ENCODE results near the gene FCN2.
"Not testable (repeated sequence)": the region's sequence is repeated elsewhere in the genome, so short reads cannot be mapped to it uniquely, and the experiment has no call there.

The FCN2 gene

DNA sequence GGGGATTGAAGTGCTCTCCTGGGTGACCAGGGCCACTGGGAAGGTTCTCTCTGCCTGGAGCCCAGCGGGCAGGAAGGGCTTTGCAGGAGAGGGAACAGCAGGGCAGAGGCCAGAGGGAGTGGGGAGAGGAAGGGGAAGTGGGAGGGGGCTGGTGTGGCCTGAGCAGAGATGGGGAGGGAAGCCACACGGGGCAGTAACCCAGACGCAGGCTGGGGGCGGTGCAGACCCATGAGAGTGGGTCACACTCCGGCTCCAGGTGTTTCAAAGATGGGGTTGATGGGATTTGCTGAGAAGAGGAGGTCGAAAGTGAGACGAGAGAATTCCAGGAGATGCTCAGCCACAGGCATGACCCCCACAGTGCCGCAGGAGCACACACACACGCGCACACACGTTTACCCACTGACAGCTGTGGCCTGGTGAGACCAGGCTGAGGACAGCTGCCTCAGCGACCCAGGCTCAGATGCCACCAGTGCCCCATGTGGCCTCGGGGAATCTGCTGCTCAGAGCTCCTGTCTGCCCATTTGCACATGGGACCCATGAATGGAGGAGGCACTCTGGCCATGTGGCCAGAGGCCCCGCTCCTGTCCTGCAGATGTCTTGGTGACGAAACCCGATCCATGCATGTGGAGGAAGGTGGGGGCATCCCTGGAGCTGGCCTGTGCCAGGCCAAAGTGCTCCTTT, 32.7 kb upstream of the FCN2 start:
- DNase-seq (ENCODE audit: low spot score) = no peak

DNA sequence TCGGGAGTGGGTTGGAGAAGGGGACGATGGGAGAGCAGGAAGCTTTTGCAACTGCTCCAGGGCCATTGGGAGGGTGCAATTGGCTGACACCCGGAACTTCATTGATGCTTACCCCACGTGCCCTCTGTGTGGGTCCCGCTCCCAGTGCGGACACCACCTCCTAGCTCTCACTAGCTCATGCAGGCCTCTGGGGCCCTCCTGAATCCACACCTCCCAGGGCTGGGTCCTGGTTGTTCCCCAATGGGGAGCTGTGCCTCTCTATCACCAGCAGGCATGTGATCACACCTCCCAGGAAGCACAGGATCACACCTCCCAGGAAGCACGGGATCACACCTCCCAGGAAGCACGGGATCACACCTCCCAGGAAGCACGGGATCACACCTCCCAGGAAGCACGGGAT, 32.1 kb upstream of the FCN2 start:
- DNase-seq (ENCODE audit: low spot score) = no peak

DNA sequence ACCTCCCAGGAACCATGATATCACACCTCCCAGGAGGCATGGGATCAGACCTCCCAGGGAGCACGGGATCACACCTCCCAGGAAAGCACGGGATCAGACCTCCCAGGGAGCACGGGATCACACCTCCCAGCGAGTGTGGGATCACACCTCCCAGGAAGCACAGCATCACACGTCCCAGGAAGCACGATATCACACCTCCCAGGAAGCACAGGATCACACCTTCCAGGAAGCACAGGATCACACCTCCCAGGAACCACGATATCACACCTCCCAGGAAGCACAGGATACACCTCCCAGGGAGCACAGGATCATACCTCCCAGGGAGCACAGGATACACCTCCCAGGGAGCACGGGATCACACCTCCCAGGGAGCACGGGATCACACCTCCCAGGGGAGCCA, 30.0 kb upstream of the FCN2 start:
- DNase-seq (ENCODE audit: low spot score) = no peak

DNA sequence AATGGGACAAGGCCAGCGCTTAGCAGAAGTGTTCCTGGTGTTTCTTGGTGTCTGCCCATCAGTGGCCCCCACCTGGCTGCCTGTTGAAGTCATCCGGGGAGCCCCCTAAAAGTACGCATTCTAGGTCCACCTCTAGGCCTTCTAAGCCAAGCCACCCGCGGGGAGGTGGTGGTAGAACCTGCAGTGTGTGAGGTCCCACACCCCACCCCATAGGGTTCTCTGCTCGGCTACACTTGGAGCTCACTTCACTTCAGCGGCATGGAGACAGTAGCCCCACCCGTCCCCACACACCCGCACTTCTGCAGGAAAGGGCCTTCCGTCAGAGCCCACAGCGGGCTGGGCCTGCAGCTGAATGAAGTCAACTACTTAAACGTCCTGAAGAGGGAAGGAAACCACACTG, 29.6 kb upstream of the FCN2 start:
- DNase-seq (ENCODE audit: low spot score) = no peak

DNA sequence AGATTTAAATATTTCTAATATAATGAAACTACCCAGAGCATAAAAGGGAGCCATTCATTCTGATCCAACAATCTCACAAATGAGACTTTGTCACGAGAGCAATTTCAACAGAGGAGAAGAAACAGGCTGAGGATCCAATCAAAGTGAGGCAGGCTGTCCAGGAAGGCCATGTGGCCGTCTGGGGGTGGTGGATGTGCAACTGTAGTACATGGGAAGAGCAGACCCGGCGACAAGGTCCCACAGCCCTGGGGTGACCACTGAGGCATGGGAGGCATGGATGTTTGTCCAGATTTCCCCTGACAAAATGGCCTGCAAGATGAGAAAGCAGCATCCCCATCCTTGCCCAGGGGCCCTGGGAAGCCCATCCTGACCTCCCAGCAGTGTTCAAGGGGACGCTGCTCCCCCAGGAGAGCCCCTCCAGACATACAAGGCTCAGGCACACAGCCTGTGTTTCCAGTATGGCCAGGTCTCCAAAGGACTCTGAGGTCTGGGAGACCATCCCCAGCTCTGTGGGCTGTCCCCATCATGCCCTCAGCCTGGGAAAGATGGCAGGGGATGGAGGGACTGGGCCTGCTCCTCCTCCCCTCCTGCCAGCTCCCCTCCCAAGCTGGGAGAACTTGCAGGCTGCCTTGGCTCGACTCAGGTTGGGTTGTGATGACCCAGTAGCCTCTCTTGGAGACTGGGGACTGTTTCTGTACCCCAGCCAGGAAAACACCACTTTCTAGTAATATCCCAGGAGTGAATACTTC, 27.5 kb upstream of the FCN2 start:
- DNase-seq (ENCODE audit: low spot score) = no peak

DNA sequence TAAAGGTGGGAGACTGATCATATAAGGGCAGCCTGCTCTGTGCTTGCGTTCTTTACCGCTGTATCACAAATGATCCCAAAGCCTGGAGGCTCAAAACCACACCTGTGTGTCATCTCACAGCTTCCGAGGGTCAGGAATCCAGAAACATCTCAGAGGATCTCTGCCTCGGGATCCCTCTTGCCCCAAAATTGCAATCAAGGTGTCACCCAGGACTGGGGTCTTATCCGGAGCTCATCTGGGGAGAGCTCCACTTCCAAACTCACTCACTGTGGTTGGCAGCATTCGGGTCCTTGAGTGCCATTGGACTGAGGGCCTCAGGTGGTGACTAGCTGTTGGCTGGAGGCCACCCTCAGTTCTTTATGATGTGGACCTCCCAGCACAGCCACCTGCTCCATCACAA, 26.7 kb upstream of the FCN2 start:
- no peak for DNase-seq (ENCODE audit: low spot score)

DNA sequence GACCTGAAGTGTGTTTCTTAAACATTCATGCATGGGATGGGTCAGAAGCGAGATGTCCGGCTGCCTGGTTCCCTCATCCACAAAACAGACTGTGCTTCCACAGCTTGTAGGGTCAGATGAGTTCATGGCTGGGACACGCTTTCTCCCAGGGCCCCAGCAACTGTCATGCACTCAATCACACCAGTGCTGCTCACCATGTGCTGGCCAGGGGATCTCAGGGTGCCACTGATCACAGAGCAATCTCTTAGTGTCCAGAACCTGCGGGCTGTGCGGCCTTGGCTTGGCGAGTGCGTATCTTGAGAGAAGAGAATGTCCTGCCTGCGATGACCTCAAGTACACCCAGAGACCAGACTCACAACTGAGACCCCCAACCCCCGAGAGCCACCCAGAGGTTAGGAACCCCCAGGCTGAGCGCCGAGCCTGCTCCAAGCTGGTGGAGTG, 26.0 kb upstream of the FCN2 start:
- no peak for DNase-seq (ENCODE audit: low spot score)

DNA sequence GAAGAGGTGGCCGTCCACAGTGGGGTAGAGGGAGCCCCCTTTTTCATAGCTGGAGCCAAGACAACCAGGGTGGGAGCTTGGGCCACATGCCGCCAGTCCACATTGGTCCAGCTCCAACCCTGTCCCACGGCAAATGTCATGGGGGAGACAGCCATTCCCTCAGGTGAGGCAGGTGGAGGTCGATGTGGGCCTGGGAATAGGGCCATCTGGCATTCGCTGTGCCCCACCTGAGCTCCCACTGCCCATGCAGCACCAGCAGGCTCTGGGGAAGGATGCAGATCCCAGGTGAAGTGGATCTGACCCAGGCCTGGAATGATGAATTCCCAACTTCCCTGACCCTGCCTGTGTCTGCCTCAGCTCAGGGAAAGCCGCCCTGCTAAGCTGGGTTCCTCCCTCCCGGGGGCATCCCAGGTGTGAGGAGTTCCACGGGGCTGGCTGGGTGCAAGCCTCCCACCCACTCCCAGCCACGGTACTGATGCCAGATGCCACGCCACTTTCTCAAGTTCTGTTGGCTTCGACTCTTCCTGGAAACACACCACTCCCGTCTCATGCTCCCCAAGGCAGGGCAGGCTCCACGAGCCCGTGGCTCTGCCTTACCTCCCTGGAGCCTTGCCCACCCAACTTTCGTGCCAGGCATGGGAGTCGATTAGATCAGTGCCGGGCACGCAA, 25.2 kb upstream of the FCN2 start:
- no peak for DNase-seq (ENCODE audit: low spot score)

DNA sequence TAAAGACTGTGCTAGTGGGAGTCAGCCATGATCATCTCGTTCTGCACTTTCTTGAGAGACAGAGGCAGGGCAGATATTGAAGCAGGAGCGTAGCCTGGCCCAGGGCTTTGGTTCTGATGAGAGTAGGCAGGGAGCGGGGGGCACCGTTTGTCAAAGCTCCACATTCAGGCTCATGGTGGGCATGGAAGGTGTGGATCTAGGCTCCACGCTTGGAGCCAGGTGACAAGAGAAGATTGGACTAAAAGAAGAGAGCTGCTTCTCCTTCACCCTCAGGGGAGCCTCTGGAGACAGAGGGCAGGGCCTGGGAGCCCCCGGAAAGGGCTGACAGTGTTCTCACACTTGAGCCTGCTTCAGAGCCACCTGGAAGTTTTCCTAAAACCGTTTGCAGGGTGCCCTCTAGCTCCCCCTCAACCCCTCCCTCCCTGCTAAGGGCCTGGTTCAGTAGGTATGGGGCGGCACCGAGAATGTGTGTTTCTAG, 24.7 kb upstream of the FCN2 start:
- DNase-seq (ENCODE audit: low spot score) = no peak

DNA sequence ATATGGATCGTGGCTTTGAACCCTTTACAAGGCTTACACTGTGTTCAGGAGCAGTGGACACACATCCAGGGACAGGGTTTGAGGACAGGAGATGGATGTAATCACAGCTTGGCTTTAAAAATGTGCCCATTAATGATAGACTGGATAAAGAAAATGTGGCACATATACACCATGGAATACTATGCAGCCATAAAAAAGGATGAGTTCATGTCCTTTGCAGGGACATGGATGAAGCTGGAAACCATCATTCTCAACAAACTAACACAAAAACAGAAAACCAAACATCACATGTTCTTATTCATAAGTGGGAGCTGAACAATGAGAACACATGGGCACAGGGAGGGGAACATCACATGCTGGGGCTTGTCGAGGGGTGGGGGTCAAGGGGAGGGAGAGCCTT, 23.2 kb upstream of the FCN2 start:
- not testable (repeated sequence) for DNase-seq (ENCODE audit: low spot score)

DNA sequence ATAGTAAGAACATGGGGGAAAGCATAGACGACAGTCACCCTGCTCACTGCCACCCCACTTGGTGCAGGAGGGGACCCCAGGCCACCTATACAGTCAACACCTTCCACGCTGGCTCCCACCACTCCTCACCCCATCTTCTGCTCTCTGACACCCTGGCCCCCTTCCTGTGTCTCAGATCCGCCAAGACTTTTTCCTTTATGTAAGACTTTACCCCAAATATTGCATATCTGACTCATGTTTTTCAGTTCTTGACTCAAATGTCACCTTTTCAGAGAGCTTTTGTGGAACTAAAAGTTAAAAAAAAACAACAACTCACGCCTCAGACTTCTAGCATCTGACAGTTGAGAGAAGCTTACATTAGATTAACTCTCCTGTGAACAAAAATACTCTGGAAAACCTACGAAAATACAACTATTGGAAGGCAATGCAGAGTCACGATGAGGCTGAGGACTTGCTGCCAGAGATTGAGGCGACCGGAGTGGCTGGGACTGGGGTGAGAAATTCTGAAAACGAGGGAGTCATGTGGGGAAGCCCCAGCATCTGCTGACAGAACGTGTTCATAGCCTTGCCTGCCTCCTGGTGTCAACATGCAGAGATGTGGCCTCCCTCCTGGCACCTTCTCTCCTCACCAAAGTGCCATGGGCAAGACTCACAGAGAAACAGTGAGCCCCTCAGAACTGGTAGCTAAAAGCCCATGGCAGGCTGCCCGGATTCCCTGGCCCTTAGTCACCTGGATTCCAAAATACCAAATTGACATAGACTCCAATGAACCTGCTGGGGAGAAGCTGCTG, 22.4 kb upstream of the FCN2 start:
- DNase-seq (ENCODE audit: low spot score) = no peak

DNA sequence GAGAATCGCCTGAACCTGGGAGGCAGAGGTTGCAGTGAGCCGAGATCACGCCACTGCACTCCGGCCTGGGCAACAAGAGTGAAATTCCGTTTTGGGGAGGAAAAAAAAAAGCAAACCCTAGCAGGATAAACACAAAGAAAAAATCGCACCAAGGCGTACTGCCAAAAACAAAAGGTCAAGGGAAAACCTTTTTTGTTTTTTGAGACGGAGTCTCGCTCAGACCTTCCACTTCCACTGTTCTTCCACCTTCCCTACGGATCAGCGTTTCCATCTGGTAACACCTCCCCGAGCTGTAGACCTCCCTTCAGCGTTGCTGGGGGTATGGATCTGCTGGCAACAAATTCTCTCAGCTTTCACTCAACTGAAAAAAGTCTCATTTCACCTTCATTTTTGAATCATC, 20.1 kb upstream of the FCN2 start:
- no peak for DNase-seq (ENCODE audit: low spot score)

DNA sequence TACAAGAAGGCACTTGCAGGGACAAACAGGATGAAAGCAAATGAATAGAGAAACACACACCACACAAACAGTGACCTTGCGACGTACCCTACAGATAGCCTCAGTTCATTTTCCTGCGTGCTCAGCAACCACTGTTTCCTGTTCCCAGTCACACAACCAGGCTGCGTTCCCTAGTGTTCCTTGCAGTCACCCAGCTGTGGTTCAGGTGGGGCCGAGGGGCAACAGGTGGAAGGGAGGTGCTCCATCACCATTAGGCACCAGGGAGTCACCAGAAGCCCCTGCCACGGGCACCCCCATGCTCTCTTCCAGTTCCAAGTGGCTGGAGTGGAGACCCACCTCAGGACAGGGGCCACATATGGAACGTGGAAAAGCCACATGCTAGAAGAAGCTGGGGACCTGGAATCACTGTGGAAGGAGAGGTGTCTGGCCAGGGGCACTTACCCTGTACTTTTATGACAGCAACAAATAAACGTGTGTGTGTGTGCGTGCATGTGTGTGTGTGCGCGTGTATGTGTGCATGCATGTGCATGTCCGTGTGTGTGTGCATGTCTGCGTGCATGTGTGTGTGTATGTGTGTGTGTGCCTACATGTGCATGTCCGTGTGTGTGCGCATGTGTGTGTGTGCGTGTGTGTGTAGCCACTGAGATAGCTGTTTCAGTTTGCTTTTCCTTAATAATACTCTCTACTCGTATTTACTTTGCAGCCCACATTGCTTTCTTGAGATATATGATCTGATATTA, 18.8 kb upstream of the FCN2 start:
- DNase-seq (ENCODE audit: low spot score) = no peak

DNA sequence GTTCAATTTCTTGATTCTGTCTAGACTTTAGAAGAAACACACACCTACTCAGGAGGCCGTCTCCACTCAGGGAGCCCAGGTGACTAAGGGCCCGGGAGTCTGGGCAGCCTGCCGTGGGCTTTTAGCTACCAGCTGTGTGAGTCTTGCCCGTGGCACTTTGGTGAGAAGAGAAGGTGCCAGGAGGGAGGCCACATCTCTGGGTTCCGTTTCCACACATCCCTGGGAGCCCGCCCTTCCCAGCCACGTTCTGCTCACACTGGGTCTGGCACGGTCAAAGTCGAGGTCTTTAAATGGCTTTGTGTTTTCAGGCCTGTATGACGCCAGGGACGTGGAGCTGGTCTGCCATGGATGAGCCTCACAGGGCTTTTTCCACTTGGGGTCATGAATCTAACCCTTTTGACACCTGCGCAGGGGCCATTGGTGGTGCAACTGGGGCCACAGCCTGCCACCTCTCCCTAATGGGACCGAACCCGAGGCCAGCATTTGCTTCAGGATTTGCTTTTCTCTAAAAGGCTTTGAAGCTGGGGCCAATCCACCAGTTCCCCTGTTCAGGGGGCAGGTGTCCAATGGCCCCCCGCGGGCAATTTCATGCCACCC, 17.2 kb upstream of the FCN2 start:
- no peak for DNase-seq (ENCODE audit: low spot score)

DNA sequence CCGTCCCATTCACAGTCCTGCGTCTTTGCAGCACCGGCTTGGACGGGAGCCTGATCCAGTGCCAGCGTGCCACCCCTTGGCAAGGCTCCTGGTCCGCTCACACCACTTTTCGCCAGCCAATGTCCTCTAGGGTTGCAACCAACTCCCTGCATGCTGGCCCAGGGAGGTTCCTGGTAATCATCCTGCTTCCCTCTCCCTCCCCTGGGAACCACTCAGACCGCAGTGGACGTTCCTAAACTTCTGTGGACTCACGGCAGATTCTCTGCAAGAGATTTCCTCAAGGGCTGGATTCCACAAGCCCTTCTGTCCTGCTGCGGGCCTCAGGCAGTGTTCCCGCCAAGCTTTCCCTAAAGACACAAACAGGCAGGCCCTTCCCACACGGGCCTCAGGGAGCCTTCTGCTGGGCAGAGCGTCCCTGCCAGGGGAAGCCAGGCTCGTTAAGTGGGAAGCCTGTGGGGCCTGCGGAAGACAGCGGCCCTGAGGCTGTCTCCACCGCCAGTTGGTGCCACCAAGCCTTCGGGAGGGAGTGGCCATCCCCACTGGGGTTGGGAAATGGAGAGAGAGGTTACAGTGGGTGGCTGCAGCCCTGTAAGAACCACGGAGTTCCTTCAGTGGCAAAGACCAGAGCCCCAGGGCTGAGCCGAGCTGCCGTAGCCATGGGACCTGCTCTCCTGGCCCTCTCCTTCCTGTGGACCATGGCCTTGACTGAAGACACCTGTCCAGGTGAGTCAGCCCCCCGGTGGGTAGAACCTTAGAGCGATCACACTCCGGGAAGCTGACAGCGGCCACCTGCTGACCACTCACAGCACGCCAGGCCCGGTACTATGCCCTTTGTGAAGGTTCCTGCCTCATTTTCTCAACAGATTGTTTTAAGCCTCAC, 16.4 kb upstream of the FCN2 start:
- DNase-seq (ENCODE audit: low spot score) = no peak

DNA sequence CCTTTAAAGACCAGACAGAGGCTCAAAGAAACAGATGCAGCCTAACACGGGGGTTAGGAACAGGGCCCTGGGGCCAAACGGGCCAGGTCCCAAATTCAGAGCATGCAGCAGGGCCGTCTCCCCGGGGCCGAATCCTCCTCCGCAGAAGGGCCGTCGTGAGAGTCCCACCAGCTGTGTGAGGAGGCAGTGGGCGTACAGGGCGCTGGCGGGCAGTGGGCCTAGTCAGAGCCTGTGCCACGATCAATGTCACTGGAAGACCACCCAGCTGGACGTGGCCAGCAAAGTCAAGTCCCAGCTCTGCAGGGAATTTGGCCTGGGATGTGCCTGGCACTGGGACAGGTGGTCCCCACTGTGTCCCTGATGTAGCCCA, 15.8 kb upstream of the FCN2 start:
- no peak for DNase-seq (ENCODE audit: low spot score)

DNA sequence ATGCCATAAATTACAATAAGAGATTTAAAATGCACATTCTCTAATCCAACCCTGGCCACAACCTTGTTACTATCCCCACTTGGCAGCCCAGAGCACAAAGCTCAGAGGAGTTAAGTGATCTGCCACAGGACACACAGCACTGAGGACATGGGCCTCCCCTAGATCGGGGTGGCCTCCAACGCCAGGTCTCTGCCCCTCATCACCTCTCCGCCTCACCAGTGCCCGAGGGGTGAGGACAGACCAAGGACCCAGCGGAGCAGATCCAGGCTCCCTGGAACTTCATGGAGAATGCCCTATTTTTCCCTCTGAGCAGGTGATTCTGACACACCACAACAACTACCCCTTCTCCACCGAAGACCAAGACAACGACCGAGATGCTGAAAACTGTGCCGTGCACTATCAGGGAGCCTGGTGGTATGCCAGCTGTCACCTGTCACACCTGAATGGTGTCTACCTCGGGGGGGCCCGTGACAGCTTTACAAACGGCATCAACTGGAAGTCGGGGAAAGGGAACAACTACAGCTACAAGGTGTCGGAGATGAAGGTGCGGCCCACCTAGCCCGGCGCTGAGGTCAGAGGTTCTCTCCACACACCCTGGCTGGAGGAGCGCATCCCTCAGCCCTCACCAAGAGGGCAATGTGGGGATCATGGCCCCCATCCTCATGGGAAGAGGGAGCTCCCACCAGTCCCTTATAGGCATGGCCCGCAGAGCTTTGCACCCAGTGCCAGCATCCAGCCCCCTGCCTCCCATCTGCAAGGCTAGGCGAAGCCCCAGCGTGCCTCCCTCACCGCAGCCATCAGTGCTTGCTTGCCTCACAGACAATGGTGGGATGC, 12.5 kb upstream of the FCN2 start:
- DNase-seq (ENCODE audit: low spot score) = no peak

DNA sequence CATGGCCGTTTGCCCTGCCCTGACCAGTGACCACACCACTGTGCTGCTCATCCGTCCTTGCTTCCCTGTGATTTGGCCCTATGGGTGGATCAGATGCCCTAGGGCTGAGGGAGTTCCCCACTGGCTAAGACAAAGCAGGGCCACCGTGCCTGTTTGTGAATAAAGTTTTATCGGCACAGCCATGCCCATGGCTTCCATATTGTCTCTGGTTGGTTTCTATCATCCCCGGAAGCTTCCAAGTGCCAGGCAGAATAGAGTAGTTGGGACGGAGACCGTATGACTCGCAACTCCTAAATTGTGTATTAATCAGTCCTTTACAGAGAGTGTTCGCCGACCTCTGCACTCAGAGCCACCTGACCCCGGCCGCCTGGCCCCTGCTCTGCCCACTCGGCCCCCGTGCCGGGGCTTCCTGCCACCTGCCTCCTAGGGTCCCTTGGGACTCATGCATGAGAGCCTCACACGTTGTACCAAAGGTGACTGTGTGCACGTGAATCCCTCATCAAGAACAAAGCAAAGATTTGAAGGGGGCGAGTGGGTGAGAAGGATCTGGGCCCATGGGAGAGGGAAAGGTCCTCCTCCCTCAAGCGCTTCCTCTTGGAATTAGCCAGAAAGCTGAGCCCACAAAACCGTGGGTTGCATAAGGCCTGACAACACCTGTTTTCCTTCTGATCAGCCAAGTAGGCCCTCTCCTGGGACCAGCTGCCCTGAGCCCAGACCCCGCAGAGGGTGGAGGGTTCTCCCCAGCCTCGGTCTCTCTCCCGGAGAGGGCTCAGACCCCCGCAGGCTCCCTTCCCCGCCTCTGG, 11.7 kb upstream of the FCN2 start:
- no peak for DNase-seq (ENCODE audit: low spot score)
